ENCODE results near the gene APOL1. TPM values are rescaled to one million over a fixed set of nuclear protein-coding genes. Genes with fewer than 3 reads are reported as not detected.

Gene APOL1
- total RNA-seq, 1 donor from 2014 or later: 1.8 TPM

DNA sequence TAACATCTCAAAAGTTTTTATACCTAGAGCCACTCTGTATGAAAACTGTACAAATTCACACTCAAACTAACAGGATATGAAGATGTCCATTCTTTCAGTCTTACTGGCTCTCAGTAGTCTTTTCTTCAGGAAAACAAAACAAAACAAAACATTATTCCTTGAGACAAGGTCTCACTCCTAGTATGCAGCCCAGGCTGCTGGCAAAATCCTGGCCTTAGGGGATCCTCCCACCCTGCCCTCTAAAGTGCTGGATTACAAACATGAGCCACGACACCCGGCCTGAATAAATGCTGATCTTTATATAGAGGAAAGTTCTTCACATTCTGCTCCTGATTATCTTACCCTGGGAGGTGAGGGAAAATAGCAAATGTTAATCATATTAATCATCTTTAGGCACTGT lies 18.7 kb upstream of the APOL1 start:
- FAIRE-seq (no peak), DNase-seq (ENCODE audit: low read depth) (no peak)
- TF ChIP-seq, protein P1, sequence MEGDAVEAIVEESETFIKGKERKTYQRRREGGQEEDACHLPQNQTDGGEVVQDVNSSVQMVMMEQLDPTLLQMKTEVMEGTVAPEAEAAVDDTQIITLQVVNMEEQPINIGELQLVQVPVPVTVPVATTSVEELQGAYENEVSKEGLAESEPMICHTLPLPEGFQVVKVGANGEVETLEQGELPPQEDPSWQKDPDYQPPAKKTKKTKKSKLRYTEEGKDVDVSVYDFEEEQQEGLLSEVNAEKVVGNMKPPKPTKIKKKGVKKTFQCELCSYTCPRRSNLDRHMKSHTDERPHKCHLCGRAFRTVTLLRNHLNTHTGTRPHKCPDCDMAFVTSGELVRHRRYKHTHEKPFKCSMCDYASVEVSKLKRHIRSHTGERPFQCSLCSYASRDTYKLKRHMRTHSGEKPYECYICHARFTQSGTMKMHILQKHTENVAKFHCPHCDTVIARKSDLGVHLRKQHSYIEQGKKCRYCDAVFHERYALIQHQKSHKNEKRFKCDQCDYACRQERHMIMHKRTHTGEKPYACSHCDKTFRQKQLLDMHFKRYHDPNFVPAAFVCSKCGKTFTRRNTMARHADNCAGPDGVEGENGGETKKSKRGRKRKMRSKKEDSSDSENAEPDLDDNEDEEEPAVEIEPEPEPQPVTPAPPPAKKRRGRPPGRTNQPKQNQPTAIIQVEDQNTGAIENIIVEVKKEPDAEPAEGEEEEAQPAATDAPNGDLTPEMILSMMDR (IDR thresholded peaks at IDR 0.05; ENCODE audit: insufficient read depth, low read length, severe bottlenecking): no peak
- Histone ChIP-seq H3K4me3 (ENCODE audit: low read depth, low read length) (no peak overlapping the region), H3K27me3 (ENCODE audit: control insufficient read depth, insufficient read depth, low read length) (no peaks in the 10 kb centered on the region), H3K36me3 (ENCODE audit: control insufficient read depth, insufficient read depth, low read length) (peaks cover 10% of the 10 kb centered on the region)

DNA sequence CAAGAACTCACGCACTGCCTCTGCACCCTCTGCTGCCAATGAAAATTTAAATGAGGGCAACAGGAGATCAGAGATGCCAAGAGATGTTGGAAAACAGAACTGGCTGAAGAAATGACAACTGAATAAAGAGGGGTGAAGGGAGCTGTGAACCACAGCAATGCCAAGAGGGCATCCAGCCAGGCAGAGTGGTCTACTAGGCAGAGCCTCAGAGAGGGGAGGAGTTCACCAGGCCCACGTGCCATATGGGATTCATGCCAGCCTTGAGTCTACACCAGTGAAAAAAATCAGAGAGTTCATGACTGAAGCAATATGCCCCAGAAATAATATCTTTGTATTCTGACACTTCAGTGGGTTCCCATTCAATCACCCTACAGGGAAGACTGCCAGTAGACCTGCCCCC lies 18.0 kb upstream of the APOL1 start:
- no peak for FAIRE-seq

DNA sequence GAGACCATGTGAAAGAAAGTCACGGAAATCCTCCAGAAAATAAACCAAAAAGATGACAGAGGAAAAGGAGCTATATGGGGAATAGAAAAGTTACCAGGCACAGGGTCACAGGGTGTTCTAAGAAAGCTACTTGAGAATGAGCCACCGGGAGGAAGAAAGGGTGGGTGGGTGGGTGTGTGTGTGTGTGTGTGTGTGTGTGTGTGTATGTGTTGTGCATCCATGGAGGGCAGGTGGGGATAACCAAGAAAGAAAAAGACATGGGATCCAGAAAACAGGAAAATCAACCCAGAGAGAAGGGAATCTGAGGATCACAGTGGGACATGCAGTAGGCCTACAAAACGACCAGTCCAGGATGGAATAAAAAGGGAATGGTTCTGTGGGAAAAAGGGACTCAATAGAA lies 17.3 kb upstream of the APOL1 start:
- DNase-seq (ENCODE audit: low read depth): no peak
- no peak for FAIRE-seq
- peaks cover 10% of the 10 kb centered on the region for H3K36me3 ChIP-seq (ENCODE audit: control insufficient read depth, insufficient read depth, low read length)
- TF ChIP-seq, protein P1 (IDR thresholded peaks at IDR 0.05; ENCODE audit: insufficient read depth, low read length, severe bottlenecking): no peak
- H3K27me3 ChIP-seq (ENCODE audit: control insufficient read depth, insufficient read depth, low read length): no peaks in the 10 kb centered on the region
- no peak overlapping the region for H3K4me3 ChIP-seq (ENCODE audit: low read depth, low read length)

More for the DNA sequence above, 18.0 kb upstream of the APOL1 start:
- no peak overlapping the region for H3K4me3 ChIP-seq (ENCODE audit: low read depth, low read length)
- H3K36me3 ChIP-seq (ENCODE audit: control insufficient read depth, insufficient read depth, low read length): peaks cover 10% of the 10 kb centered on the region
- H3K27me3 ChIP-seq (ENCODE audit: control insufficient read depth, insufficient read depth, low read length): no peaks in the 10 kb centered on the region
- TF ChIP-seq, protein P1 (IDR thresholded peaks at IDR 0.05; ENCODE audit: insufficient read depth, low read length, severe bottlenecking): no peak
- no peak for DNase-seq (ENCODE audit: low read depth)

DNA sequence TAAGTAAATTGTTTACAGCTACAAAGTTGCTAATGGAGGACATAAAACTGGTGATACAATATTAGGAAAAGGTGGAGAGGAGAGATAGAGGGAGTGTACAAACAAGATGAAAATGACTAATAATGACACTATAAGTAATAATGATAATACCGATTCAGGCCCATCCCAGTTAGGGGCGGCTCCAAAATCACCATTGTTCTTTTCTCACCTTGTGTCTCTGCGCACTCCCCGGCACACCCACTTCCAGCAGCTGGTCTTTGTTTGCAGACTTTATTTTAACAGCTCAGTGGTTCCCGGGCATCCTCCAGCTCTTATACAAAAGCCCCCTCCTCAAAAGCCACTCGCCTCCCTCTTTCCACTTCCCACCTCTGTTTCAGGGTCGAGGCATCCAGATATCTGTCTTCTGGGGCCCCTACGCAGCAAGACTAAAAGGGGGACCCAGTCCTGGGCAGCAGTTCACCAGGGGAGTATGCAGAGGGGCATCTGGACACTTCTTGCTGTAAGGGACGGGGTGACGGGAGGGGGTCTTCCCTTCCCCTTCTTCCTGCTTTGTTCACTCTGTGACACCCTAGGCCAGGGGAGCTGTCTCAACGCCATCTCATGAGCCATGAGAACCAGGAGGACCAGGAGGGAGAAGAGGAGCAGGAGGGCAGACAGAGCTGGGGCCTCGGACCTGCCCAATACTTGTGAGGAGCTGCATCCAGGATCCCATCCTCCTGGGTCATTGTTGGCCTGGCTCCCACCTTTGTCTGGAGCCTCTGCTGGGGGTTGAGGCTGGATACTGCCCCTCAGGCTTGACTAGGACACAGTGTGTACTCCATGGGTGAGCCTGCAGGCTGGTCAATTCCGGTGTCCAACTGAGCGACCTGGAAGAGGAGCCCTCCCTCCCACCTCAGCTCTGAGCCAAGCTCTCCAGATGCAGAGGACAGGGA lies 16.3 kb upstream of the APOL1 start:
- Histone ChIP-seq H3K27me3 (ENCODE audit: control insufficient read depth, insufficient read depth, low read length) (no peaks in the 10 kb centered on the region), H3K36me3 (ENCODE audit: control insufficient read depth, insufficient read depth, low read length) (peaks cover 10% of the 10 kb centered on the region), H3K4me3 (ENCODE audit: low read depth, low read length) (no peak overlapping the region)
- TF ChIP-seq, protein P1 (IDR thresholded peaks at IDR 0.05; ENCODE audit: insufficient read depth, low read length, severe bottlenecking): no peak
- DNase-seq (ENCODE audit: low read depth) (peak; percentile 21), FAIRE-seq (no peak)

DNA sequence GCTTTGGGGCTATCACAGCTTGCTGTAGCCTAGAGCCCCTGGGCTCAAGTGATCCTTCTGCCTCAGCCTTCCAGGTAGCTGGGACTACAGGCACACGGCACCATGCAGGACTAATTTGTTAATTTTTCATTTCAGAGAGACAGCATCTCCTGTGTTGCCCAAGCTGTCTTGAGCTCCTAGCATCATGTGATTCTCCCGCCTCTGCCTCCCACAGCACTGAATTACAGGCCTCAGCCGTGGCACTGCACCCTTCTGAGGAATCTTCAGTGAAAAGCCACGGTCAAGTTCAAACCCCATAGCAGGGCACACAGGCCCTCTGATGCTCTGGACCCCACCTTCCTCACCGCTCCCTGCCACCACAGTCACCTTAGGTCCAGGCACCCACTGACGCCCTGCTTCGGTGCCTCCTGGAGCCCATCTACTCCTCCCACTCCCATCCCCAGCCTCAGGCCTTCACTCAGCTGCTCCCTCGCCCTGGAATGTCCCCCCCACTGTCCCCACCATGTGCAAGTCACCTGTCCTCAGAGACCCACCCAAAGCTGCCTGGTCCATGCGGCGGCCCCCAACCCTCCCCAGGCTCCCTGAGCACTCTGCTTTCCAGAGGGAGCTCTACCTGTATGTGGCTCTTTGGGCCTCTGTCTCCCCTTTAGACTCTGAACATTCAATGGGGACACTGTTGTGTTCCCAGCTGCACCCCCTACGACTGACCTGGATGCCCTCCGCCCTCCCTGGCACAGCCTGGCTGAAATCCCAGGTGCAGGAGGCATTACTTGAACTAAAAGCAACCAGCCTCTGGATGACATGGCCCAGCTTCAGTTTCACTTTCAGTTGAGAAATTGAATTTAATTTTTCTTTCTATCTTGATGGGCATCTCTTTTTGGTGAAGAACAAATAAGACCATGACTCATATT lies 15.2 kb upstream of the APOL1 start:
- no peak for DNase-seq (ENCODE audit: low read depth)
- FAIRE-seq: no peak

More for the DNA sequence above, 15.2 kb upstream of the APOL1 start:
- TF ChIP-seq, protein P1 (IDR thresholded peaks at IDR 0.05; ENCODE audit: insufficient read depth, low read length, severe bottlenecking): no peak
- H3K4me3 ChIP-seq (ENCODE audit: low read depth, low read length): no peak overlapping the region
- peaks cover 4% of the 10 kb centered on the region for H3K36me3 ChIP-seq (ENCODE audit: control insufficient read depth, insufficient read depth, low read length)
- no peaks in the 10 kb centered on the region for H3K27me3 ChIP-seq (ENCODE audit: control insufficient read depth, insufficient read depth, low read length)
